Measurements from ENCODE around the gene BCKDHB.
"Not testable (repeated sequence)": the region's sequence is repeated elsewhere in the genome, so short reads cannot be mapped to it uniquely, and the experiment has no call there.

The BCKDHB gene

GRCh38 chr6:80233958-80234357, 127.5 kb downstream of the BCKDHB start:
- DNase-seq (ENCODE audit: insufficient read length, low spot score) (no peak), FAIRE-seq (no peak)
- TF ChIP-seq POLR2AphosphoS5 (IDR thresholded peaks at IDR 0.05; ENCODE audit: low read depth, low read length), result no peak
- no peak for TF ChIP-seq POLR2A (IDR thresholded peaks at IDR 0.05; ENCODE audit: low read depth, low read length)
- TF ChIP-seq SPI1 (IDR thresholded peaks at IDR 0.05; ENCODE audit: low read depth, low read length), result no peak
- TF ChIP-seq POU2F2 (IDR thresholded peaks at IDR 0.05; ENCODE audit: low read depth, low read length), result no peak
- no peak for TF ChIP-seq PAX5 (IDR thresholded peaks at IDR 0.05; ENCODE audit: insufficient read depth, low read length, severe bottlenecking)
- TF ChIP-seq TAF1 (IDR thresholded peaks at IDR 0.05; ENCODE audit: low read depth, low read length), result no peak

GRCh38 chr6:80234401-80234800, 127.9 kb downstream of the BCKDHB start:
- no peak for DNase-seq (ENCODE audit: insufficient read length, low spot score)
- TF ChIP-seq POLR2A (IDR thresholded peaks at IDR 0.05; ENCODE audit: low read depth, low read length) (no peak), TAF1 (IDR thresholded peaks at IDR 0.05; ENCODE audit: low read depth, low read length) (no peak), POLR2AphosphoS5 (IDR thresholded peaks at IDR 0.05; ENCODE audit: low read depth, low read length) (no peak), SPI1 (IDR thresholded peaks at IDR 0.05; ENCODE audit: low read depth, low read length) (no peak), PAX5 (IDR thresholded peaks at IDR 0.05; ENCODE audit: insufficient read depth, low read length, severe bottlenecking) (no peak), POU2F2 (IDR thresholded peaks at IDR 0.05; ENCODE audit: low read depth, low read length) (no peak)
- no peak for FAIRE-seq

GRCh38 chr6:80234908-80235307, 128.4 kb downstream of the BCKDHB start:
- FAIRE-seq (no peak), DNase-seq (ENCODE audit: insufficient read length, low spot score) (no peak)
- TF ChIP-seq TAF1 (IDR thresholded peaks at IDR 0.05; ENCODE audit: low read depth, low read length), result no peak
- TF ChIP-seq POLR2A (IDR thresholded peaks at IDR 0.05; ENCODE audit: low read depth, low read length), result no peak
- TF ChIP-seq POU2F2 (IDR thresholded peaks at IDR 0.05; ENCODE audit: low read depth, low read length), result no peak
- no peak for TF ChIP-seq SPI1 (IDR thresholded peaks at IDR 0.05; ENCODE audit: low read depth, low read length)
- no peak for TF ChIP-seq PAX5 (IDR thresholded peaks at IDR 0.05; ENCODE audit: insufficient read depth, low read length, severe bottlenecking)
- no peak for TF ChIP-seq POLR2AphosphoS5 (IDR thresholded peaks at IDR 0.05; ENCODE audit: low read depth, low read length)

- TF ChIP-seq POU2F2 (IDR thresholded peaks at IDR 0.05; ENCODE audit: low read depth, low read length) (no peak), POLR2A (IDR thresholded peaks at IDR 0.05; ENCODE audit: low read depth, low read length) (no peak), PAX5 (IDR thresholded peaks at IDR 0.05; ENCODE audit: insufficient read depth, low read length, severe bottlenecking) (no peak), SPI1 (IDR thresholded peaks at IDR 0.05; ENCODE audit: low read depth, low read length) (no peak), TAF1 (IDR thresholded peaks at IDR 0.05; ENCODE audit: low read depth, low read length) (no peak), POLR2AphosphoS5 (IDR thresholded peaks at IDR 0.05; ENCODE audit: low read depth, low read length) (no peak)
- DNase-seq (ENCODE audit: insufficient read length, low spot score) (no peak), FAIRE-seq (no peak)
Observed at GRCh38 chr6:80235647-80236046, 129.2 kb downstream of the BCKDHB start.

- DNase-seq (ENCODE audit: insufficient read length, low spot score); FAIRE-seq: not testable (repeated sequence)
Observed at GRCh38 chr6:80238754-80239153, 132.3 kb downstream of the BCKDHB start.

GRCh38 chr6:80245043-80245442, 138.6 kb downstream of the BCKDHB start:
- DNase-seq (ENCODE audit: insufficient read length, low spot score), result no peak
- TF ChIP-seq POLR2AphosphoS5 (IDR thresholded peaks at IDR 0.05; ENCODE audit: low read depth, low read length), result no peak
- TF ChIP-seq POLR2A (IDR thresholded peaks at IDR 0.05; ENCODE audit: low read depth, low read length), result no peak
- no peak for TF ChIP-seq TAF1 (IDR thresholded peaks at IDR 0.05; ENCODE audit: low read depth, low read length)
- TF ChIP-seq SPI1 (IDR thresholded peaks at IDR 0.05; ENCODE audit: low read depth, low read length), result no peak
- no peak for TF ChIP-seq POU2F2 (IDR thresholded peaks at IDR 0.05; ENCODE audit: low read depth, low read length)
- TF ChIP-seq PAX5 (IDR thresholded peaks at IDR 0.05; ENCODE audit: insufficient read depth, low read length, severe bottlenecking), result no peak
- no peak for FAIRE-seq

- TF ChIP-seq SPI1 (IDR thresholded peaks at IDR 0.05; ENCODE audit: low read depth, low read length) (no peak), TAF1 (IDR thresholded peaks at IDR 0.05; ENCODE audit: low read depth, low read length) (no peak), POLR2AphosphoS5 (IDR thresholded peaks at IDR 0.05; ENCODE audit: low read depth, low read length) (no peak)
- DNase-seq (ENCODE audit: insufficient read length, low spot score) (no peak), FAIRE-seq (no peak)
Observed at GRCh38 chr6:80249897-80250296, 143.4 kb downstream of the BCKDHB start.

- no peak for FAIRE-seq
- no peak for TF ChIP-seq PAX5 (IDR thresholded peaks at IDR 0.05; ENCODE audit: insufficient read depth, low read length, severe bottlenecking)
- no peak for TF ChIP-seq POU2F2 (IDR thresholded peaks at IDR 0.05; ENCODE audit: low read depth, low read length)
- no peak for TF ChIP-seq POLR2A (IDR thresholded peaks at IDR 0.05; ENCODE audit: low read depth, low read length)
- TF ChIP-seq TAF1 (IDR thresholded peaks at IDR 0.05; ENCODE audit: low read depth, low read length), result no peak
- no peak for TF ChIP-seq POLR2AphosphoS5 (IDR thresholded peaks at IDR 0.05; ENCODE audit: low read depth, low read length)
- DNase-seq (ENCODE audit: insufficient read length, low spot score), result no peak
Observed at GRCh38 chr6:80250391-80250997, 144.0 kb downstream of the BCKDHB start.

- DNase-seq (ENCODE audit: insufficient read length, low spot score), result no peak
- no peak for FAIRE-seq
- TF ChIP-seq POLR2A (IDR thresholded peaks at IDR 0.05; ENCODE audit: low read depth, low read length) (no peak), SPI1 (IDR thresholded peaks at IDR 0.05; ENCODE audit: low read depth, low read length) (no peak), POLR2AphosphoS5 (IDR thresholded peaks at IDR 0.05; ENCODE audit: low read depth, low read length) (no peak), PAX5 (IDR thresholded peaks at IDR 0.05; ENCODE audit: insufficient read depth, low read length, severe bottlenecking) (no peak), TAF1 (IDR thresholded peaks at IDR 0.05; ENCODE audit: low read depth, low read length) (no peak), POU2F2 (IDR thresholded peaks at IDR 0.05; ENCODE audit: low read depth, low read length) (no peak)
Observed at GRCh38 chr6:80251321-80251720, 144.8 kb downstream of the BCKDHB start.

- DNase-seq (ENCODE audit: insufficient read length, low spot score) (no peak), FAIRE-seq (no peak)
- TF ChIP-seq POU2F2 (IDR thresholded peaks at IDR 0.05; ENCODE audit: low read depth, low read length) (no peak), TAF1 (IDR thresholded peaks at IDR 0.05; ENCODE audit: low read depth, low read length) (no peak), SPI1 (IDR thresholded peaks at IDR 0.05; ENCODE audit: low read depth, low read length) (no peak), POLR2A (IDR thresholded peaks at IDR 0.05; ENCODE audit: low read depth, low read length) (no peak), POLR2AphosphoS5 (IDR thresholded peaks at IDR 0.05; ENCODE audit: low read depth, low read length) (no peak), PAX5 (IDR thresholded peaks at IDR 0.05; ENCODE audit: insufficient read depth, low read length, severe bottlenecking) (no peak)
Observed at GRCh38 chr6:80254716-80255115, 148.2 kb downstream of the BCKDHB start.
